Measurements from ENCODE around the gene GRAP2. TPM values are rescaled to one million over a fixed set of nuclear protein-coding genes. Genes with fewer than 3 reads are reported as not detected.

The GRAP2 gene
- total RNA-seq, 1 donor: 1.1 TPM

DNA sequence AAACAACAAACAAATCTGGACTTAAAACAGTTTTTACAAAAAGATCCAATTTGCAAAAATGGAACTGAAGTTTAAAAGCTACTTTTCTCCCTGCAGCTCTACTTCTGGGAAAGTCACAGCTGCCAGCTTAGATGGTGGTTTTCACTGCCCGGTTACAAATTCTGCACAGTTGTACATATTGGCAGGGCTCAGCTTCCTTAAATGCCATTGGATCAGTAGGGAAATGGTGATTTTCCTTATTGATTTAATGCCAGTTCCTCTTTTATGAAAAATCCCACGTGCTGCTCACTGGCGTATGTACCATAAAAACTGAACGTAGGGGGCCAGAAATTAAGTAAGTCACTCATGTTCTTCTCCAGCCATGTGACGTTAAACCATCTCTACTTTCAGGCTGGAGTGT is 22.8 kb downstream of the GRAP2 start:
- peak in 1 of 3 donors; percentile 27 for DNase-seq (ENCODE audit: low read depth in 2 of 3, low spot score in 2 of 3)

DNA sequence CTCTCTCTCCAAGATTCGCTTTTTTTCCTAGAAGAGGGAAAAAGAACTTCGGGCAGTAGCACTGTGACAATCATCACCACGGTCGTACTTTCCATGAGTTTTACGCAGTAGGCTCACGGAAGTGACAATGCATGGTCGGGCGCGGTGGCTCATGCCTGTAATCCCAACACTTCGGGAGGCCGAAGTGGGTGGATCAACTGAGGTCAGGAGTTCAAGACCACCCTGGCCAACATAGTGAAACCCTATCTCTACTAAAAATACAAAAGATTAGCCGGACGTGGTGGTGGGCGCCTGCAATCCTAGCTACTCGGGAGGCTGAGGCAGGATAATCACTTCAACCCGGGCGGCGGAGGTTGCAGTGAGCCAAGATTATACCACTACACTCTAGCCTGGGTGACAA is 23.4 kb downstream of the GRAP2 start:
- DNase-seq (ENCODE audit: low read depth in 2 of 3, low spot score in 2 of 3): no peak

DNA sequence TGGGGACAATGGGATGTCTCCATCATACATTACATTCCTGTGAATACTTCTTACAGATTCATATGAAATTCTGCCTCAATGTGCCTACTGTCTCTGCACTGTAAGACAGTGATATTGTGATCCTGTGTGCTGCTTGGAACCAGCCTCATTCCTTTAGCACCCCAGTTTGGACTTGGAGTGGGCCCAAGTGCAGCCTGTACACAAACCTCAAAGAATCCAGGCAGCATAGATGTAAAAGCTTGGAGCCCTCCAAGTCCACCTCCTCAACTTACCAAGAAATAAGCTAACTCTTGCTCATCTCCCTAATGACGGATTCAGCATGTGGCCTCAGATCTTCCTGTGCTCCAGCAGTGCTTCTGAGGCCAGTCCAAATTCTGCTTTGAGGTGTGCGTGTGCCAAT is 24.4 kb downstream of the GRAP2 start:
- DNase-seq (ENCODE audit: low read depth in 2 of 3, low spot score in 2 of 3): no peak

DNA sequence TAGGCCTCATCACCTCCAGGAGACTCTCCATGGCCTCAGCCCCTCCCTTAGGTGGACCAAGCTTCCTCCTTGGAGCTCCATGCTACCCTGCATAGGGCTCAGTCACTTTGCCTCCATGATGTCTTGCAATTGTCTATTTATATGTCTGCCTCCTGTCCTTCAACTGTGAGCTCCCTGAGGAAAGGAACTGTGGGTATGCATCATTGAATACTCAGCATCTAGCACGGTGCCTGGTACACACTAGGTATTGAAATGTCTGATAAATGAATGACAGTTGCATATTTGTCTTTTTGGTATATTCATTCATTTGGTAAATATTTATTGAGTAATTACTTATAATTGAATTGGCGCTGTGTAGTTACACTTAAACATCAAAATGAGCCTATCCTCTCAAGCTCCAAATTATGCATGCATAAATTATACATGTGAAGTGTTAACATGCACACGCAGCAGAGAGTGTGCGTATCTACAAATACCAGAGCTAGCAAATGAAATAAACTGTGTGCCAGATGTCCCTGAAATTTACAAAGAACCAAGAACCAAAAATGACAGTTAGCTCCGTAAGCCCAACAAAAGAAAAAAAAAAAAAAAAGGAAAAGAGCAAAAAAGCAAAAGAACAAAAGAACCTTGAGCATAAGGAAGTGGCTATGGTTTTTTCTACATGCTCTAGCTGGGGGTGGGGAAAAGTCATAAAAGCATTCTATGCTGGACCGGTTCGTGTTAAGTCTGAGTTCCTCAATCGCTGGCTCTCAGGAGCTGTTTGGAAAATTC is 25.2 kb downstream of the GRAP2 start:
- no peak for DNase-seq (ENCODE audit: low read depth in 2 of 3, low spot score in 2 of 3)

DNA sequence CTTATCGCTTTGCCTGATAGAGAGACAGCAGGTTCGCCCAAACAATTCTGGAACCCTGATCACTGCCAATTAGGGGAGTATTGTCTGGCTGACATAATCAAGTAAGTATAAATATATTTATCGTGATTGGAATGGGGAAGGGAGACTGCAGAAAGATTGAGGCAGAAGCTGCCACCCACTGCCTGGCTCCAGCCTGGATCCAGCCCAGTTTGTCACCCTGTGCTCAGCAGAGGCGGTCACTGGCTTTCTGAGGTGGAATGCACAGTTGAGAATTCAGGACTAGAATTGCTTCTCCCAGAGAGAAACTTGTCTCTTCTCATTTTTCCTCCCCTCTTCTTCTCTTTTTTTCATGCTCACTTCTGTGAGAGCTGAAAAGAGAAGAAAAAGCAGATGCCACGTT is 25.9 kb downstream of the GRAP2 start:
- DNase-seq (ENCODE audit: low read depth in 2 of 3, low spot score in 2 of 3): no peak

DNA sequence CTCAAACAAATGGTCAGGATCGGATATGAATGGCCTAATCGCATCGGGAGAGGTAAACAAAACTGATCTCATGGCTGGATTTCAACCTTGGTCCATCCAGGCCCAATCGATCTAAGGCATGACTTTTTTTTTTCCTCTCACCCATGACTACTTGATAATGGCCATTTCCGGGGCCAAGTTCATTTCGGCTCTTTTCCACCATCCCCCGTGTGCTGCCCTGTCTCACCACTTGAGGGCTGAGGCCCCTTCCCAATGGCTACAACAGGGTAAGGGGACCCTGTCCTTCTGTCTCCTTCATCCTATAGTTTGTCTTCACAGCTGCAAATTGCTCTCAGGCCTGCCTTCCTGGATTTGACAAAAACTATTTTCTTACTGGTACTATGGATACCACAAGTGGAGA is 26.7 kb downstream of the GRAP2 start:
- DNase-seq (ENCODE audit: low read depth in 2 of 3, low spot score in 2 of 3): no peak

DNA sequence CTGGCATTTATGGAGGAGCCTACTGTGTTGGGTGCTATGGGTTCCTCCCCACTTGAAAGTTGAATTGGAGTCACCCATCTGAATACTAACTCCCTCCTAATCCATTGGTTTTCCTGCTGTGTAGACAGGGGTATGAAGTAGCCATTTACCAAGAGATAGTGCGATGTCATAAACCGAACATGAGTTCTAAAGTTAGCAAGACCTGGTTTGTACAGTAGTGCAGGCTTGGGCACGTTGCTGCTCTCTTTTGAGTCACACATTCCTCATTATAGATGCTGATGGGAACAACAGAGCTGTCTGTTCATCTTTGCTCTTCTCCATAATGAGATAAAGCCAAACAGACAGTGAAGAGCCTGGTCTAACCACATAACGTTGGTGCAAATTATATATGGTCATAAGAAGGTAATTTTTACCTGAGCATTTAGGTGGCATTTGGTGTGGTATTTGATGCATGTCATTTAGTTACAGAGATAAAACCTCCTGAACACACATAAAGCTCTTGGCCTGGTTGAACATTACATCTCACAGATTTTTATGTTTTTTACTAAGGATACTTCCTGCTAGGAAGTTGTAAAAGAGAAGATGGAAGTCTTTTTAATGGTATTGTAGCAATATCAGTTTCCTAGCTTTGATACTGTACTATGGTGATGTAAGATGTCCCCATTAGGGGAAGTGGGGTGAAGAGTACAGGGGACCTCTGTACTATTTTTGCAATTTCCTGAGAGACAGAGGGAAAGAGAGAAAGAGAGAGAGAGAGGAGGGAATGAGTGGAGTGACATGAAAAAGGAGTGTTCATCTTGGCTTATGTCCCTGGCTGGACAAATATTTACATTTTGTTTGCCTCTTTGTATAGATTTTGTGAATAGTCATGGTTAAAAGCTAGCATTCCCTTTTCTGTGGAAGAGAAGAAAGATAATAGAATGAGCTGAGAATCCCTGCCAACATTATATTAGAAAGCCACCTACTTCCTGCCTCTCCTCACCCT is 27.9 kb downstream of the GRAP2 start:
- DNase-seq (ENCODE audit: low read depth in 2 of 3, low spot score in 2 of 3): no peak

DNA sequence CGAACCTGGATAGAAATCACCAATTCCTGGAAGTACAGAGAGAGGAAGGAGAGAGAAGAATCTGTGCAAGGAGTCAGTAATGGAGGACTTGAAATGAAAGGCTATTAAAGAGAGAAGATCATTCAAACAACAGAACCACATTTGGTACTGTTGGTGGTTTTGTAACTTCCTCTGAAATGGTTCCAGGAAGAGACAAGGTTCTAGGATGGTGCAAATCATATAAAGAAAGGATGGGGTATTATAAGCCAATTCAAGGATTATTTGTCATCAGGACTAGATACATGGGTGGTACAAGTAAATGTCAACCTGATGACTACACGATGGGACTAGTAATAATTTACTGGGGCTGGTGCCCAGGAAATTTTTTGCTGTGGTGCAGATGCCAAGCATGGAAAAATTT is 30.4 kb downstream of the GRAP2 start:
- DNase-seq (ENCODE audit: low read depth in 2 of 3, low spot score in 2 of 3): no peak

DNA sequence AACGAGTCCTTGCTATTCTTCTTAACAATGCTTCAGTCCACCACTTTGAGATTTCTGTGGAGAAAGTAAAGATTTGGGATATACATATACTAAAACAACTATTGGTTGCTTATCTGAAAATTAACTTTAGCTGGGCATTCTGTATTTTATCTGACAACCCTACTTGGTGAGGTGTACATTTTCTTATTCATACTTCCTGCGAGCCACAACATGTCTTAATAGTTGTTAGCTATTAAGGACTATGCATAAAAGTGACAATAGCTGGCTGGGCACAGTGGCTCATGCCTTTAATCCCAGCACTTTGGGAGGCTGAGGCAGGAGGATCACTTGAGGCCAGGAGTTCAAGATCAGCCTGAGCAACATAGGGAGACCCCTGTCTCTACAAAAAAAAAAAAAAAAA is 31.3 kb downstream of the GRAP2 start:
- no peak for DNase-seq (ENCODE audit: low read depth in 2 of 3, low spot score in 2 of 3)

DNA sequence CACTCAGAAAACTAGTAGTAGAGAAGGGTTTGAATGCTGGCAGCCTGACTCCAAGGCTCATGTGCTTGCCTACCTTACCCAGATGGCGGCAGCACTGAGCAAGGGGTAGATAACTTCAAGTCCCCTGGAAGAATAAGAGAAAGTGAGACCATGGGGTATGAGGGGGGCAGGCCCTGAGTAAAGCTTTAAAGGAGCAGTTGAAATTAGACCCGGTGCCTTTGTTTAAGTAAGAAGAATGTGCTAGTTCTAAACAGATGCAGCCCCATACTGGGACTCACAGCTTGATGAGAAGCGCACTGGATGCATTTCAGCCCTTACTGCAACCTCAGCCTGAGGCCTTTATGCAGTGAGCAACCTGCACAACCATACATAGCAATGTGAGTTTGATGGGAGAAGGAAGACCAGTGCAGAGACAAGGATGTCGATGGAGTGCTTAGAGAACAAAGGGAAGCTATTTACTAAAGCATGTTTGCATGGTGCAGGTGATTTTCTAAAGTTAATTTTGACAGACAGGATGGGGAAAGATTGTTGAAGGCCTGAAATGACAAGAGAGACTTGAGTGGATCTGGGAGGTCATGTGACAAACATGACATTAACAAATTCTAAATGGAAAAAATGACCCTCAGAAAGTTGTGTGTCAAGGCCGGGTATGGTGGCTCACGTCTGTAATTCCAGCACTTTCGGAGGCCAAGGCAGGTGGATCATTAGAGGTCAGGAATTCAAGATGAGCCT is 32.2 kb downstream of the GRAP2 start:
- DNase-seq (ENCODE audit: low read depth in 2 of 3, low spot score in 2 of 3): peak in 2 of 3 donors; percentile 52 to 77

DNA sequence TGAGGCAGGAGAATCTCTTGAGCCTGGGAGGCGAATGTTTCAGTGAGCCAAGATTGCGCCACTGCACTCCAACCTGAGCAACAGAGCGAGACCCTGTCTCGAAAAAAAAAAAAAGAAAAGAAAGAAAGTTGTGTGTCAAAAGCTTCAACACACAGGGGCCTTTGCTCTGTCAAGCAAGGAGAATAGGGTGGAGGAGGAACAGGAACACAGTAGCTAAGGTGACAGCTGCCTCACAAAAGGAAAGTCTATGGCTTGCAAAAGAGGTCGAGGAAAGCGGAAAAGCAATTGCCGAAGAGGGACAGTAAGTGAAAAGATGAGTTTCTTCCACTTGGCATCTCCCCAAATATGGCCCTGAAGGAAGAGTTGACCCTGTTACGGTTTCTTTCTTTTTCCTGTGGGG is 32.9 kb downstream of the GRAP2 start:
- no peak for DNase-seq (ENCODE audit: low read depth in 2 of 3, low spot score in 2 of 3)

DNA sequence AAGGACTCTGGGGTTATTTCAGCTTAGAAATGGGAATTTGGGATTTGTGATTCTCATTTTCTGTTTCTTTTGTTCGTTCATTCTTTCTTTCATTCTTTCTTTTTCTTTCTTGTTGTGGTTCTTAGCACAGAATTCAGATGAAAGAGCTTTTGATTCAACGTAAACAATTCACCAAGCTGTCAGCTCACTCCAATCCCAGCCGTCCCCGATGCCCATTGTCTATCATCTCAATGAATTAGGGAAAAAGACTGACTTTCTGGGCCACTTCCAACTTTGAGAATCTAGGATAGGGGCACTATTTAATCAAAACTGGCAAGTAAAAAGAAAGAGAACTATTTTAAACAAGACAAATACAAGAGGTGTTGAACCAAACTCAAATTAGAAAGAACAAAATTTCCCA is 34.2 kb downstream of the GRAP2 start:
- no peak for DNase-seq (ENCODE audit: low read depth in 2 of 3, low spot score in 2 of 3)

DNA sequence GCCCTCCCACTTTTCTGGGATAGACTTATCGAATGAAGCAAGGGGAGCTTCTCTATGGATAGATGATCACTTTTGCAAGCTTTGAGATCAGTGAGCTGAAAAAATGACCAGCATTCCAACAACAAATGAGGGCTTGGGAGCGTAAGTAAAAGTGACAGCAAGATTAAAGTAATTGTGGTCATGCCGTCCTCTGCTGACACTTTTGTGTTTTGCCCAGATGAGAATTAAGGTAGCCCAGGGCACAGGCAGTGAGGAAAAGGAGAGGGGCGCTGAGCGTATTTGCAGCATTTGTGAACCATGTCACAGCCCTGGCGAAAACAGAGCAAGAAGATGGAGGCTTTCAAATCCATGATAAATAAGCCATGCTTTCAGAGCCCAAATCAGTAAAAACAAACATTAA is 34.7 kb downstream of the GRAP2 start:
- DNase-seq (ENCODE audit: low read depth in 2 of 3, low spot score in 2 of 3): no peak

DNA sequence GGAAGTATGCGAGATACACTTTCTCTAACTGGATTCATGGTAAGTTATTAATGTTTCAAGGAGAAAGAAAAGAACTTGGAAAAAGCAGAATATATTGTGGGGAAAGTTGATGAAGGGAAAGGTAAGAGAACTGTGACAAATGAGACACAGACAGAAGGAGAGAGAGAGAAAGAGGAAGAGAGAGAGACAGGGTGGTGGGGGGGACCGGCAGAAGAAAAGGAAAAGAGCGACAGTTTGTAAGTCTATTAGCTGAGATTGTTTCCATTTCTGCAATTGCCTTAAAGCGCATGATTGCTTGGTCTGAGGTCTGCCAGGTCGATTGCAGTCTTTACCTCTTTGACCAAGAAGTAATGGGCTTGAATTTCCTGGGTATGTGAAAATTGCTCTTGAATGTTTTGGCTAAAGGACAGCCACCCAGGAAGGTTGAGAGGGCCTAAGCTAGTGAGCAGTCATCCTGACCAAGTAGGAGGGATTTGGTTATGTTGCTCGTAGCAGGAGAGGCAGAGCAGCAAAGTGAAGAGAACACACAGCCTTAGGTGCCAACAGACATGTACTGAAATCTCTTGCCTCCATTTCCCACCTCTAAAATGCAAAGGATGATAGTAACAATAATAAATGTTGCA is 35.8 kb downstream of the GRAP2 start:
- DNase-seq (ENCODE audit: low read depth in 2 of 3, low spot score in 2 of 3): no peak

DNA sequence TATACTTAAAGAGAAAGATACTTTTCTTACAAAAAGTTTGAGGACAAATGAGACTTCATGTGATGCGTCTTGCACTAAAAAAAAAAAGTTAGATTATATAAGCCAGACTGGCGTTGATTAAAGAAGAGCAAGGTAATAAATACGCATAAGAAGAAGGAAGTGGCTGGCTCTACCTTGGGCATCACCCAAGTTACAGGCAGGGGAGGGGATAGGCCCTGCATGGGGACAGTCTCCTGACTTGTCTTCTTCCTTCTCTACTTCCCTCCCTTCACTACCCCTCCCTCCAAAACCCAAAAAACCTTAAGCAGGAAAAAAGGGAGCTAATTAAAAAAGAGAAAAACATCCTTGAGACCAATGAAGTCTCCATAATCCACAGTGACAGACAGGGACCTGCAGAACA is 37.0 kb downstream of the GRAP2 start:
- no peak for DNase-seq (ENCODE audit: low read depth in 2 of 3, low spot score in 2 of 3)

DNA sequence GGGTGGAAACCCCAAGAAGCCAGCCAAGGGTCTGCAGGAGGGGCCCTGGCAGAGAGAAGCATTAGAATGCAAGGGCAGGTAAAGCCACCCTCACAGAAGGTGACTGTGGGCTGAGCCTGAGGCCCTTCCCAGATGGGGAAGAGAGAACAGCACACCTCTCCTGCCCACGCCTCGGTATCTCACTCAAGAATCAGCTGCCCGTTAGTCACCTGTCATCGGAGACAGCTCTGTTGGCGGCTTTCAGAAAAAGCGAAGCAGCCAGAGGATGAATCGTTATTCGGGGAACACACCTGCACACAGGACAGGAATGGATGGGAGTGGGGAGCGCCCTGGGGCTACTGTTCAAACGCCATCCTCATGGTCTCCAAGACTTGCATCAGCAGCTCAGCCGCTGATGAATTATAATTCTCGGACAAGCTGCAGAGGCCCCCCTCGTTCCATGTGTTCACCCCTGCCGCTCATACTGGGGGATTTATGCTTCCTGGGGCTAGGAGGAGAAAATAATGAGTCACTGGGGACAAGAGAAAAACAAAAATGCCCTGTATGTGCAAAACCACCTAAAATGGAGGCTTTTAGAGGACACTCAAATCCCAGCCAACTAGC is 37.7 kb downstream of the GRAP2 start:
- DNase-seq (ENCODE audit: low read depth in 2 of 3, low spot score in 2 of 3): no peak

DNA sequence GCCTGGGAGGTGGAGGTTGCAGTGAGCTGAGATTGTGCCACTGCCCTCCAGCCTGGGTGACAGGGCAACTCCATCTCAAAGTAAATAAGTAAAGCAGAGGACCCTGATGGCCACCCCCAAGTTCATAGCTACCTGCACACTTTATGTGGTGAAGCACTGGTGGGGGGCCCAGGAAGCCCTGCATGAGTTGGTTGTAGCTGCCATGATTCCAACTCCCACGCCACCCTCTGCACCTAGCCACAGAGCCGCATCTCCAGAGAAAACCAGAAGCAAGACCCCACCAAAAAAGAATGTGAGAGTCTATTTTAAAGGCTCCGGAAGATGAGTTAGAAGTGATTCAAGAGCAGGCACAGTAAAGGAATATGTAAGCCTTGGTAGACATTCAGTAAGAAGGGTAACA is 38.9 kb downstream of the GRAP2 start:
- DNase-seq (ENCODE audit: low read depth in 2 of 3, low spot score in 2 of 3): no peak

DNA sequence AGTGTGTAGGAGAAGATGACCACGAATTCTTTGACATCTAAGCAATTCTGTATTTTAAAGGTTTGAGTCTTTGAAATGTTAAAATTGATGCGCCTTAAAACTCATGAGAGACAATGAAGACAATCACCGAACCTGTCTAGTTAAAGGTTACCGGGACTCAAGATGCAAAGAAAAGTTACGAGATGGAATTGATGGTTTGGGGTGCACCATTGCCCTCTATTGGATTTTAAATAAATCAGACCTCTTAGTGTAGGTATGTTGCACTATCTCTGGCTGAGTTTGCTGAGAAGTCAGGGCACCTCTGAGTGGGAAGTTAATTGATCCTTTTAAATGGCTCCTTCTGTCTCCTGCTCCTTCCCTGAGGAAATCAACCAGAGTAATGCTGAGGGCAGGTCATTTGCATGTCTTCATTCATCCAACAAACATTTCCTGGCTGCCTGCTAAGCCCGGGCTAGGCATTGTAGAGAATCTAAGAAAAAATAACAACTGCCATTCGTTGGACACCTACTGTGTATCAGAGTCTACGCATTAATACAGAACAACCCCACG is 39.9 kb downstream of the GRAP2 start:
- peak in 1 of 3 donors; percentile 27 for DNase-seq (ENCODE audit: low read depth in 2 of 3, low spot score in 2 of 3)

DNA sequence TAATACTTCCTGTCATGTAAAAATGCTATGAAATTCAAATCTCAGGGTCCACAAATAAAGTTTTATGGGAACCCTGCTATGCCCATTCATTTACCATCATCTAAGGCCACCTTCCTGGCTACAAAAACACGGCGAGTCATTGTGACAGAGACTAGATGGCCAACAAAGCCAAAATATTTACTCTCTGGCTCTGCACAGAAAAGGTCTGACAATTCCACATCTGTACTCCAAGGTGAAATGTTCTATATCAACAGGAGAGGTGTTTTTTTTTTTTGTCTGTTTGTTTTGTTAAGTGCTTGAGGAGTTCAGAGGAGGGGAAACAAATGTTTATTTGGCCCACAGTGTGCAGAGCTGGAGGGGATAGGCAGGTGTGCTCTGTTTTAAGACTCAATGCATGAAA is 40.7 kb downstream of the GRAP2 start:
- no peak for DNase-seq (ENCODE audit: low read depth in 2 of 3, low spot score in 2 of 3)

Data from hematopoietic multipotent progenitor cell (in vitro differentiated cells).